Panc1 (cell line): Measurements from ENCODE around the gene HCRTR1. TPM values are rescaled to one million over a fixed set of nuclear protein-coding genes. Genes with fewer than 3 reads are reported as not detected.
A peak's percentile ranks its signal among the peaks of the same experiment; 100 is the strongest.

Experiments used
- ATAC-seq: fragments of 200-7000 bp; cut with Tn5 transposase; 2 replicates; pipeline ENCODE4 v1.9.1; 2020; ENCODE audit warnings: mild to moderate bottlenecking, moderate library complexity
- BruUV-seq: library from RNA; stranded (reverse); fragments of 400-500 nt; replicated peaks from 2 replicates; lab custom pipeline; 2021; lab: Mats Ljungman, UMichigan
- CTCF ChIA-PET: fragments of 300-600 bp; sonication (Branson Sonifier 250); formaldehyde crosslinking; loops from one replicate; lab custom pipeline; 2022; ENCODE audit warnings: antibody characterized with exemption; lab: Charles Lee
- POLR2A ChIA-PET: fragments of 300-600 bp; sonication (Branson Sonifier 250); formaldehyde crosslinking; loops from one replicate; lab custom pipeline; 2022; ENCODE audit warnings: antibody characterized with exemption; lab: Charles Lee
- DNase-seq: peaks from one replicate; pipeline ENCODE4 v3.0.0-alpha.2; 2010; ENCODE audit warnings: low read depth, low spot score
- H3K27ac ChIP-seq: 2 replicates; pipeline ENCODE4 v1.5.1; 2011; ENCODE audit warnings: mild to moderate bottlenecking, low read length, inconsistent platforms
- H3K27me3 ChIP-seq: fragments of 200-500 bp; sonication (Bioruptor generic); 2 replicates; pipeline ENCODE4 v1.6.0; 2014; ENCODE audit warnings: low read length, inconsistent platforms; ENCODE audit not compliant: control insufficient read depth, insufficient read depth
- H3K36me3 ChIP-seq: fragments of 200-500 bp; sonication (Bioruptor generic); 2 replicates; pipeline ENCODE4 v1.5.1; 2014; ENCODE audit warnings: inconsistent platforms, mild to moderate bottlenecking, low read length, moderate library complexity; ENCODE audit not compliant: control insufficient read depth, insufficient read depth
- H3K4me1 ChIP-seq: 2 replicates; pipeline ENCODE4 v1.5.1; 2011; ENCODE audit warnings: inconsistent platforms, mild to moderate bottlenecking, low read length, moderate library complexity; ENCODE audit not compliant: control insufficient read depth, insufficient read depth
- H3K4me3 ChIP-seq, 2 experiments: 2 replicates each; pipeline ENCODE4 v1.5.1; 2011 to 2012; ENCODE audit warnings: low read depth in 2 of 2, low read length in 2 of 2, mild to moderate bottlenecking in 2 of 2, inconsistent platforms in 1 of 2, moderate library complexity in 1 of 2
- H3K9me3 ChIP-seq: fragments of 200-500 bp; sonication (Bioruptor generic); 2 replicates; pipeline ENCODE4 v1.5.1; 2014; ENCODE audit warnings: low read depth, mild to moderate bottlenecking, inconsistent platforms, low read length, moderate library complexity; ENCODE audit not compliant: control insufficient read depth, insufficient read depth
- CTCF ChIP-seq: fragments of 450-650 bp; IDR thresholded peaks from 2 replicates; pipeline ENCODE4 v1.5.1; 2017; ENCODE audit warnings: mild to moderate bottlenecking
- POLR2AphosphoS5 ChIP-seq: IDR thresholded peaks from 2 replicates; pipeline ENCODE4 v1.6.1; 2012; ENCODE audit warnings: mild to moderate bottlenecking, low read depth, low read length, moderate library complexity
- SIN3A ChIP-seq: IDR thresholded peaks from 2 replicates; pipeline ENCODE4 v1.6.1; 2012; ENCODE audit warnings: low read depth, mild to moderate bottlenecking, low read length, moderate library complexity, borderline replicate concordance; ENCODE audit not compliant: insufficient read depth
- TCF7L2 ChIP-seq: IDR thresholded peaks from 2 replicates; pipeline ENCODE4 v1.6.1; 2011; ENCODE audit warnings: mild to moderate bottlenecking, low read depth, low read length, inconsistent platforms
- in situ Hi-C: cut with HindIII; loops from 2 replicates; pipeline ENCODE4 v1.10.0; 2016; ENCODE audit warnings: low sequenced_read_pairs, low pct_unique_long_range_greater_than_20kb
- intact Hi-C: fragments of 100-400 bp; cut with micrococcal nuclease; formaldehyde crosslinking; loops from one replicate; pipeline ENCODE4 v1.10.0; 2022; ENCODE audit not compliant: unreplicated experiment
- total RNA-seq: library from RNA; stranded (reverse); gene quantifications from one replicate; pipeline ENCODE4 v1.2.1, GENCODE V29; 2021; ENCODE audit not compliant: unreplicated experiment
- TF ChIP-seq, protein P1 (sequence below), 2 experiments: IDR thresholded peaks; 2 replicates each; pipeline ENCODE4 v1.6.1; 2011 to 2012; ENCODE audit warnings: low read depth in 2 of 2, control low read depth in 1 of 2, low read length in 1 of 2, mild to moderate bottlenecking in 1 of 2, moderate library complexity in 1 of 2; ENCODE audit not compliant: insufficient read depth in 1 of 2

Gene HCRTR1
- total RNA-seq, 1 experiment from 2014 or later: 0.18 TPM

DNA sequence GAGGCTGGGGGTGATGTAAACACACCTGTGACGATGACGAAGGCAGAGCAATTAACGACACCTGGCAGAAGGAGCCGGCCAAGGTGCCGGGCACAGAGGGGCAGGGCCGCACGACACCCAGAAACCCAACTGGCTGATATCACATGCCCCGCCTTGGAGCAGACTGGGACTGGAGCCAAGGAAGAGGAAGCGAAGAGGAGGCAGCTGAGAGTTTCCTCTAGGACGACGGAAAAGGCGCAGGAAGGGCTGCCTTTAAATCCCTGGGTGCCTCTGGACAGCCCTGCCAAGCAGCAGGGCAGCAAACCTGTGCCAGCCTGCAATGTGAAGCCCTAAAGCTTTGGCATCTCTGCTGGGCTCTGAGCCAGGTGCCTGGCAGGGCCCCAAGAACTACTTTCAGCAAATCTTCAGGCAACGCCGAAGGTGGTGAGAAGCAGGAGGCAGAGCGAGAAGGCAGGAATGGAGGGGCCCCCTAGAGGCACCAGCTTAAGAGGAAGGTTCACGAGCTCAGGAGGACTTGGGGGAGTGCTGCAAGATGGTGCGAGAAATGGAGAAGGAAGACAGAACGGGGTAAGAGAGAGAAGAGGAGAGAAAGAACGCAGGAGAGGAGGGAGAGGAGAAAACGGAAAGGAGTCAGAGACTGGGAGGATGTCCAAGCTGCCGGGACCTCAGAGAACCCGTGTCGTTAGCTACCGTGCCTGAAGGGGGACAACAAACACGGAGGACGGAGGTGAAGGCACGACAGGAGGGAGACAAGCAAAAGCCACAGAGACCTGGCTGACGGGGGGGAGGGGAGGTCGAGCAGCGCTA, 52.5 kb downstream of the HCRTR1 start:
- no peaks in the 10 kb centered on the region for H3K9me3 ChIP-seq
- no TSS peak for BruUV-seq
- POLR2A ChIA-PET: interaction anchor here (0.6 kb wide), 1 partner anchor 92 kb away, joined by 3 read pairs; no protein-coding TSS in a partner anchor
- peak overlapping the region in 1 of 2 experiments; percentile 24; a peak in 2 of 4 replicates for H3K4me3 ChIP-seq
- CTCF ChIA-PET: interaction anchor here (0.6 to 1.0 kb wide), 2 partner anchors 46 to 119 kb away, joined by 4 to 5 read pairs; no protein-coding TSS in a partner anchor
- H3K36me3 ChIP-seq: no peaks in the 10 kb centered on the region
- in situ Hi-C loops: no loop called here
- no peaks in the 10 kb centered on the region for H3K27me3 ChIP-seq
- intact Hi-C loops: loop anchor here (10.0 kb wide), 1 partner anchor 75 kb away; no protein-coding TSS in a partner anchor
- DNase-seq (no peak), ATAC-seq (peak; percentile 23)
- H3K4me1 ChIP-seq: peaks cover 38% of the 10 kb centered on the region
- peak overlapping the region; percentile 52 for H3K27ac ChIP-seq
- TF ChIP-seq, protein P1, sequence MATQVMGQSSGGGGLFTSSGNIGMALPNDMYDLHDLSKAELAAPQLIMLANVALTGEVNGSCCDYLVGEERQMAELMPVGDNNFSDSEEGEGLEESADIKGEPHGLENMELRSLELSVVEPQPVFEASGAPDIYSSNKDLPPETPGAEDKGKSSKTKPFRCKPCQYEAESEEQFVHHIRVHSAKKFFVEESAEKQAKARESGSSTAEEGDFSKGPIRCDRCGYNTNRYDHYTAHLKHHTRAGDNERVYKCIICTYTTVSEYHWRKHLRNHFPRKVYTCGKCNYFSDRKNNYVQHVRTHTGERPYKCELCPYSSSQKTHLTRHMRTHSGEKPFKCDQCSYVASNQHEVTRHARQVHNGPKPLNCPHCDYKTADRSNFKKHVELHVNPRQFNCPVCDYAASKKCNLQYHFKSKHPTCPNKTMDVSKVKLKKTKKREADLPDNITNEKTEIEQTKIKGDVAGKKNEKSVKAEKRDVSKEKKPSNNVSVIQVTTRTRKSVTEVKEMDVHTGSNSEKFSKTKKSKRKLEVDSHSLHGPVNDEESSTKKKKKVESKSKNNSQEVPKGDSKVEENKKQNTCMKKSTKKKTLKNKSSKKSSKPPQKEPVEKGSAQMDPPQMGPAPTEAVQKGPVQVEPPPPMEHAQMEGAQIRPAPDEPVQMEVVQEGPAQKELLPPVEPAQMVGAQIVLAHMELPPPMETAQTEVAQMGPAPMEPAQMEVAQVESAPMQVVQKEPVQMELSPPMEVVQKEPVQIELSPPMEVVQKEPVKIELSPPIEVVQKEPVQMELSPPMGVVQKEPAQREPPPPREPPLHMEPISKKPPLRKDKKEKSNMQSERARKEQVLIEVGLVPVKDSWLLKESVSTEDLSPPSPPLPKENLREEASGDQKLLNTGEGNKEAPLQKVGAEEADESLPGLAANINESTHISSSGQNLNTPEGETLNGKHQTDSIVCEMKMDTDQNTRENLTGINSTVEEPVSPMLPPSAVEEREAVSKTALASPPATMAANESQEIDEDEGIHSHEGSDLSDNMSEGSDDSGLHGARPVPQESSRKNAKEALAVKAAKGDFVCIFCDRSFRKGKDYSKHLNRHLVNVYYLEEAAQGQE (IDR thresholded peaks at IDR 0.05; ENCODE audit: insufficient read depth in 1 of 2, low read depth in 2 of 2, low read length in 1 of 2): 0 out of 4 replicates have a peak, but pooled peaks of 1 of the 2 experiments have one; percentile 11
- TF ChIP-seq POLR2AphosphoS5: no peak
- TF ChIP-seq SIN3A: no peak

GRCh38 chr1:31670593-31670964, 53.1 kb downstream of the HCRTR1 start:
- DNase-seq (no peak), ATAC-seq (no peak)
- ChIA-PET CTCF (interaction anchor here (1.0 kb wide), 1 partner anchor 45 kb away, joined by 5 read pairs; no protein-coding TSS in a partner anchor), POLR2A (interaction anchor here (0.7 kb wide), 1 partner anchor 75 kb away, joined by 3 read pairs; no protein-coding TSS in a partner anchor)
- Histone ChIP-seq H3K27me3 (no peaks in the 10 kb centered on the region), H3K9me3 (no peaks in the 10 kb centered on the region), H3K36me3 (no peaks in the 10 kb centered on the region), H3K27ac (peak overlapping the region; percentile 52; the same call in 1 of the 2 replicates), H3K4me1 (peaks cover 36% of the 10 kb centered on the region), H3K4me3 (peak overlapping the region in 1 of 2 experiments; percentile 24; a peak in 1 of 4 replicates)
- TF ChIP-seq, protein P1 (IDR thresholded peaks at IDR 0.05; ENCODE audit: insufficient read depth in 1 of 2, low read depth in 2 of 2, low read length in 1 of 2): no peak
- no peak for TF ChIP-seq CTCF
- no peak for TF ChIP-seq POLR2AphosphoS5
- TF ChIP-seq TCF7L2: no peak
- TF ChIP-seq SIN3A: no peak
- in situ Hi-C loops (no loop called here), intact Hi-C loops (no loop called here)
- BruUV-seq: no TSS peak
